HG02973 (cell line): ENCODE measurements around the gene PTRH2.
"Not testable (repeated sequence)": the region's sequence is repeated elsewhere in the genome, so short reads cannot be mapped to it uniquely, and the experiment has no call there.

ENCODE experiments used
- ATAC-seq: cut with Tn5 transposase; IDR thresholded peaks from one replicate; pipeline ENCODE4 v1.9.1; 2021; ENCODE audit warnings: moderate library complexity; ENCODE audit not compliant: unreplicated experiment

The PTRH2 gene

GRCh38 chr17:59707149-59707970 is at the start of gene PTRH2, which contains the start of gene VMP1:
Gene PTRH2 (minus strand): TSS chr17:59707430. CDS start chr17:59697978, 9,452 bp downstream.
Gene VMP1 (plus strand): TSS chr17:59707654. CDS start chr17:59731447, 23,793 bp downstream.
- ATAC-seq = peak; percentile 95

- ATAC-seq = no peak
Observed at GRCh38 chr17:59756236-59756818, 49.1 kb upstream of the PTRH2 start.

GRCh38 chr17:59755069-59755468 is 47.8 kb upstream of the PTRH2 start:
- not testable (repeated sequence) for ATAC-seq

GRCh38 chr17:59754552-59754951 is 47.3 kb upstream of the PTRH2 start:
- ATAC-seq = no peak

GRCh38 chr17:59753522-59754467 is 46.6 kb upstream of the PTRH2 start:
- peak; percentile 50 for ATAC-seq

GRCh38 chr17:59752922-59753321 is 45.7 kb upstream of the PTRH2 start:
- ATAC-seq = no peak

- ATAC-seq = no peak
Observed at GRCh38 chr17:59752446-59752845, 45.2 kb upstream of the PTRH2 start.

- ATAC-seq = peak; percentile 47
Observed at GRCh38 chr17:59751955-59752413, 44.8 kb upstream of the PTRH2 start.

GRCh38 chr17:59748591-59748990 is 41.4 kb upstream of the PTRH2 start:
- ATAC-seq = no peak

GRCh38 chr17:59746849-59747445 is 39.7 kb upstream of the PTRH2 start:
- ATAC-seq = no peak

- ATAC-seq = no peak
Observed at GRCh38 chr17:59745040-59745439, 37.8 kb upstream of the PTRH2 start.

GRCh38 chr17:59743842-59744241 is 36.6 kb upstream of the PTRH2 start:
- ATAC-seq = no peak

GRCh38 chr17:59737324-59737723 is 30.1 kb upstream of the PTRH2 start:
- ATAC-seq = no peak

- ATAC-seq = no peak
Observed at GRCh38 chr17:59734226-59734625, 27.0 kb upstream of the PTRH2 start.

- ATAC-seq = no peak
Observed at GRCh38 chr17:59733697-59734096, 26.5 kb upstream of the PTRH2 start.

GRCh38 chr17:59730268-59730834 is 23.1 kb upstream of the PTRH2 start:
- ATAC-seq = no peak

- no peak for ATAC-seq
Observed at GRCh38 chr17:59727817-59728533, 20.7 kb upstream of the PTRH2 start.

GRCh38 chr17:59725691-59726090 is 18.5 kb upstream of the PTRH2 start:
- ATAC-seq = no peak

- ATAC-seq = no peak
Observed at GRCh38 chr17:59723607-59724006, 16.4 kb upstream of the PTRH2 start.

- ATAC-seq = no peak
Observed at GRCh38 chr17:59723041-59723440, 15.8 kb upstream of the PTRH2 start.
